ENCODE data around the gene CRIP2.

CRIP2 gene

DNA sequence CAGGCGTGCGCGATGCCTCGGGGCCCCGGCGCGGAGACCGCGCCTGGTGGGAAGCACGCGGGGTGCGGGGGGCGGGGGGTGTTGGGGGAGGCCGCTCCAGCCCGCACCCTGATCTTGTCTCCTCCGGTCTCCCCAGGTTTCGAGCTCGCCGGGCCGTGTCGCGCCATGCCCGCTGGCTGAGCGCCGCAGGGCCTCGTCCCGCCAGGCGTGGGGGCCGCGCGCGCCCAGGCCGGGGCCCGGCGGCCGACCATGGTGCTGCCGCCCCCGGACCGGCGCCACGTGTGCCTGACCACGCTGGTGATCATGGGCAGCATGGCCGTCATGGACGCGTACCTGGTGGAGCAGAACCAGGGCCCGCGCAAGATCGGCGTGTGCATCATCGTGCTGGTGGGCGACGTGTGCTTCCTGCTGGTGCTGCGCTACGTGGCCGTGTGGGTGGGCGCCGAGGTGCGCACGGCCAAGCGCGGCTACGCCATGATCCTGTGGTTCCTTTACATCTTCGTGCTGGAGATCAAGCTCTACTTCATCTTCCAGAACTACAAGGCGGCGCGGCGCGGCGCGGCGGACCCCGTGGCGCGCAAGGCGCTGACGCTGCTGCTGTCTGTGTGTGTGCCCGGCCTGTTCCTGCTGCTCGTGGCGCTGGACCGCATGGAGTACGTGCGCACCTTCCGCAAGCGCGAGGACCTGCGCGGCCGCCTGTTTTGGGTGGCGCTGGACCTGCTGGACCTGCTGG, 54.1 kb downstream of the CRIP2 start:
- DNase-seq (ENCODE audit: low read depth): no peak

DNA sequence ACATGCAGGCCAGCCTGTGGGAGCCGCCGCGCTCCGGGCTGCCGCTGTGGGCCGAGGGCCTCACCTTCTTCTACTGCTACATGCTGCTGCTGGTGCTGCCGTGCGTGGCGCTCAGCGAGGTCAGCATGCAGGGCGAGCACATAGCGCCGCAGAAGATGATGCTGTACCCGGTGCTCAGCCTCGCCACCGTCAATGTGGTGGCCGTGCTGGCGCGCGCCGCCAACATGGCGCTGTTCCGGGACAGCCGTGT, 54.6 kb downstream of the CRIP2 start:
- no peak for DNase-seq (ENCODE audit: low read depth)
